Omental fat pad (tissue), 4 donors: ENCODE results near the gene PRSS33. TPM values are rescaled to one million over a fixed set of nuclear protein-coding genes. Genes with fewer than 3 reads are reported as not detected.

Experiments used
- ATAC-seq: fragments of 150-250 bp; one replicate; pipeline ENCODE4 v1.9.1; 2016; ENCODE audit warnings: mild to moderate bottlenecking, moderate library complexity; ENCODE audit not compliant: low FRiP score
- DNase-seq: peaks from one replicate; pipeline ENCODE4 v3.0.0-alpha.2; 2019; ENCODE audit warnings: low spot score
- total RNA-seq, 4 donors: library from RNA; depleted of rRNA; stranded (reverse); fragments of >200 nt; gene quantifications; one replicate each; pipeline ENCODE4 v1.1.0, GENCODE V29; 2016
- TF ChIP-seq, protein P1 (sequence below), 3 donors: fragments of 450-650 bp; IDR thresholded peaks; one replicate each; pipeline ENCODE4 v1.5.1; 2016 to 2017; ENCODE audit warnings: antibody characterized with exemption in 3 of 3, mild to moderate bottlenecking in 3 of 3, moderate library complexity in 2 of 3

The PRSS33 gene
- total RNA-seq, 4 donors from 2014 or later = not detected

- no peak for ATAC-seq
- no peak for DNase-seq
- TF ChIP-seq, protein P1, sequence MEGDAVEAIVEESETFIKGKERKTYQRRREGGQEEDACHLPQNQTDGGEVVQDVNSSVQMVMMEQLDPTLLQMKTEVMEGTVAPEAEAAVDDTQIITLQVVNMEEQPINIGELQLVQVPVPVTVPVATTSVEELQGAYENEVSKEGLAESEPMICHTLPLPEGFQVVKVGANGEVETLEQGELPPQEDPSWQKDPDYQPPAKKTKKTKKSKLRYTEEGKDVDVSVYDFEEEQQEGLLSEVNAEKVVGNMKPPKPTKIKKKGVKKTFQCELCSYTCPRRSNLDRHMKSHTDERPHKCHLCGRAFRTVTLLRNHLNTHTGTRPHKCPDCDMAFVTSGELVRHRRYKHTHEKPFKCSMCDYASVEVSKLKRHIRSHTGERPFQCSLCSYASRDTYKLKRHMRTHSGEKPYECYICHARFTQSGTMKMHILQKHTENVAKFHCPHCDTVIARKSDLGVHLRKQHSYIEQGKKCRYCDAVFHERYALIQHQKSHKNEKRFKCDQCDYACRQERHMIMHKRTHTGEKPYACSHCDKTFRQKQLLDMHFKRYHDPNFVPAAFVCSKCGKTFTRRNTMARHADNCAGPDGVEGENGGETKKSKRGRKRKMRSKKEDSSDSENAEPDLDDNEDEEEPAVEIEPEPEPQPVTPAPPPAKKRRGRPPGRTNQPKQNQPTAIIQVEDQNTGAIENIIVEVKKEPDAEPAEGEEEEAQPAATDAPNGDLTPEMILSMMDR (IDR thresholded peaks at IDR 0.05) = no peak
Measured at GRCh38 chr16:2821487-2822157, 34.3 kb upstream of the PRSS33 start.

- no peak for DNase-seq
- TF ChIP-seq, protein P1 (IDR thresholded peaks at IDR 0.05) = no peak
- no peak for ATAC-seq
Measured at GRCh38 chr16:2820836-2821486, 33.6 kb upstream of the PRSS33 start.

DNA sequence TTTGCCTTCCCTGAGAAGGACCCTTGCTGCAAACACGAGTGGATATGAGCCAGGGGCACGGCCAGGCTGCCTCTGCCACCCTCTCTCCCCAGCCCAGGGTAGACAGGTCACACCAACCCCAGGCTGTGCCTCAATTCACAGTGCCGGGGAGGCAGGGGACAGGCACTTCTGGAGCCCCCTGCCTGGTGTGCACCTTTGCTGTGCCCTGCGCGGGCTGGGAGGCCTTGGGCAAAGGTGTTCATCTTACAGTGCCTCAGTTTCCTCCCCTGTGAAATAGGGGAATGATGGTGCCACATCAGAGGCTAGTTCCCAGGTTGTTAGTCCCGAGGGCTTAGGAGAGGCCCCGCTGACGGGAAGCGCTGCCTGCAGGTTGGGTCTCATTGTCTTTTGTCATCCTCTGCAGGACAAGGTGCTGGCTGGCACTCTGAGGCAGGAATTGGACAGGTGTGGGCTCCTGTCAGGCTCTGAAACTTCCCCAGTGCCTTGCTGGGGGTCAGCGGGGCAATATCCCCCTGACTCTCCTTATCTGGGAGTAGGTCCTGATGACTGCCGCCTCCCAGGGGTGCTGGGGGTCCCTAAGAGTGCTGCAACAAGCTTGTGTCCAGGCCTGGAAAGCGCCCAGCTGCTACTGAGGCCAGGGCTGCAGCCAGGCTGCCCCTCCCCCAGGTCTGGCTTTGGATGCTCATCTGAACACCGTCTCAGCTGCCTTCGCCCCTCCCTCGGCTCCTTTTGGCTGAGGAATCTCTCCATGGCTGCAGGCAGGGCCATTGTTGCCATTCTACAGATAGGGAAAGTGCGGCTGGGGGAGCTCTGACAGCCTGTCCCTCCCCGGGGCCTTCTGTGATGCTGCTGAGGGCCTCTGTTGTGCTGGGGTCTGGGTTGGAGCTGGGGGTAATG, 32.8 kb upstream of the PRSS33 start:
- ATAC-seq = no peak
- TF ChIP-seq, protein P1 (IDR thresholded peaks at IDR 0.05) = no peak
- no peak for DNase-seq

DNA sequence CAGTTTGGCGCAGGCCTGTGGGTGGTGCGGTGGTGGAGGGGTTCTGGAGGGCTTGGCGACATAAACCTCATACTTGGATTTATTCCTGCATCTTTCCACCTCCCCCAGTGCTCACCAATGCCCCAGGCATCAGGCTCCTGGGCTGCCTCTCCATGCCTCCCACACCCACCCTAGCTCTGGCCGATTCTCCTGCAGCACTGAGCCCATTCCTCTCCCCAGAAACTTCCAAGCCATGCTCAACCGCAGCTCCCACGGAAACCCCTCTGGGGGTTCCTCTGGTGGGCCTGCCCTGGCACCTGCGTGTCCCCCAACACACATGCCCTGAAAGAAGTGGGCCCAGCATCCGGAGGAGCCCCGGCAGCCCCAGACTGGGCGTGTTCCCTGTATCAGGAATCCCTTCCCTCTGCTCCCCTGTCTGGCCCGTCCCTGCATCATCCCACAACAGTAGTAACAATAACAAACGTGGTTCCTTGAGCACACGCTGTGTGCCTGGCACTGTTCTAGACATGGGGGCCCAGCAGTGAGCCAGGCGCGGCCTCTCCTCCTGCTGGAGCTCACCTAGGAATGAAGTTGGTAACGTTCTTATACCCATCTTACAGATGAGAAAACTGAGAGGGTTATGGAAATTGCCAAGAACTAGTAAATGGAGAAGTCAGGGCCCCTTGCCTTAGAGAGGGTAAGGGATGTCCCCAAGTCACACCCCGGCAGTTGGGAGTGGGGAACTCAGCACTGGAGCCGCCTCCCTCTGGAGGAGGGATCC, 32.0 kb upstream of the PRSS33 start:
- no peak for DNase-seq
- no peak for ATAC-seq
- TF ChIP-seq, protein P1 (IDR thresholded peaks at IDR 0.05) = no peak

- TF ChIP-seq, protein P1 (IDR thresholded peaks at IDR 0.05) = no peak
- ATAC-seq = no peak
- DNase-seq = no peak
Measured at GRCh38 chr16:2818272-2818876, 31.0 kb upstream of the PRSS33 start.
